Right lobe of liver (tissue), 4 donors: ENCODE data around the gene SEPTIN1.

Source experiments
- POLR2A ChIP-seq: fragments of 450-650 bp; IDR thresholded peaks from one replicate; pipeline ENCODE4 v1.6.1; 2017; ENCODE audit warnings: antibody characterized with exemption, mild to moderate bottlenecking
- TF ChIP-seq, protein P1 (sequence below), 4 donors: fragments of 200-600 bp in 3 of 4; fragments of 450-650 bp in 1 of 4; IDR thresholded peaks; one replicate each; pipeline versions ENCODE4 v1.5.1 to v1.8.0; 2016 to 2022; ENCODE audit warnings: antibody characterized with exemption in 4 of 4, mild to moderate bottlenecking in 2 of 4
- donor health status: DM: no; HTN: no; CAD: no.
- donor health status: DM: no; HTN: no; CAD: no.
- donor health status: DM: no; HTN: yes; CAD: no.

DNA sequence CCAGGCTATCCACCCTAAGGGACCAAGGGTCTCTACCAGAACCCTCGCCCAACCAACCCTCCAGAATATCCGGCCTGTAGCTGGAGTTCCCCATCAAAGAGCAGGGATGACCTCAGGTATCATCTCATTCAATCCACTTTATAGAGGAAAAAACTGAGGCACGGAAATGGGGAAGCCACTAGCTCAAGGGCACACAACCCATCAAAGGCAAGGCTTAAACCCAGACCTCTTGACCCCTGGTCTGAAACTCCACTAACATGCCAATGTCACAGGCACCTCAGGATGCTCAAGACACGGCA lies 13.6 kb downstream of the SEPTIN1 start:
- TF ChIP-seq, protein P1, sequence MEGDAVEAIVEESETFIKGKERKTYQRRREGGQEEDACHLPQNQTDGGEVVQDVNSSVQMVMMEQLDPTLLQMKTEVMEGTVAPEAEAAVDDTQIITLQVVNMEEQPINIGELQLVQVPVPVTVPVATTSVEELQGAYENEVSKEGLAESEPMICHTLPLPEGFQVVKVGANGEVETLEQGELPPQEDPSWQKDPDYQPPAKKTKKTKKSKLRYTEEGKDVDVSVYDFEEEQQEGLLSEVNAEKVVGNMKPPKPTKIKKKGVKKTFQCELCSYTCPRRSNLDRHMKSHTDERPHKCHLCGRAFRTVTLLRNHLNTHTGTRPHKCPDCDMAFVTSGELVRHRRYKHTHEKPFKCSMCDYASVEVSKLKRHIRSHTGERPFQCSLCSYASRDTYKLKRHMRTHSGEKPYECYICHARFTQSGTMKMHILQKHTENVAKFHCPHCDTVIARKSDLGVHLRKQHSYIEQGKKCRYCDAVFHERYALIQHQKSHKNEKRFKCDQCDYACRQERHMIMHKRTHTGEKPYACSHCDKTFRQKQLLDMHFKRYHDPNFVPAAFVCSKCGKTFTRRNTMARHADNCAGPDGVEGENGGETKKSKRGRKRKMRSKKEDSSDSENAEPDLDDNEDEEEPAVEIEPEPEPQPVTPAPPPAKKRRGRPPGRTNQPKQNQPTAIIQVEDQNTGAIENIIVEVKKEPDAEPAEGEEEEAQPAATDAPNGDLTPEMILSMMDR (IDR thresholded peaks at IDR 0.05) = no peak
- no peak for TF ChIP-seq POLR2A
